SK-N-MC (cell line): ENCODE measurements around the gene CERKL.

Source experiments
- DNase-seq: peaks from one replicate; pipeline ENCODE4 v3.0.0-alpha.2; 2011; ENCODE audit warnings: low read depth, low spot score
- H3K27ac ChIP-seq: fragments of 200-600 bp; sonication (generic); 2 replicates; pipeline ENCODE4 v1.5.1; 2016; ENCODE audit warnings: mixed run types
- H3K36me3 ChIP-seq: fragments of 200-600 bp; sonication (generic); 2 replicates; pipeline ENCODE4 v1.6.1; 2017; ENCODE audit warnings: antibody characterized with exemption, low read length, mixed read lengths; ENCODE audit not compliant: insufficient read depth
- H3K4me3 ChIP-seq: fragments of 200-600 bp; sonication (generic); 2 replicates; pipeline ENCODE4 v1.5.1; 2016
- H3K9ac ChIP-seq: fragments of 200-600 bp; sonication (generic); 2 replicates; pipeline ENCODE4 v1.8.0; 2017; ENCODE audit warnings: mixed run types, mixed read lengths; ENCODE audit not compliant: insufficient read length
- H3K9me3 ChIP-seq: fragments of 200-600 bp; sonication (generic); 2 replicates; pipeline ENCODE4 v1.6.1; 2017; ENCODE audit warnings: low read depth, mild to moderate bottlenecking, antibody characterized with exemption, low read length, moderate library complexity, mixed read lengths
- EZH2 ChIP-seq: fragments of 200-600 bp; sonication (generic); IDR thresholded peaks from one replicate; pipeline ENCODE4 v1.6.1; 2017; ENCODE audit warnings: antibody characterized with exemption
- FOXP2 ChIP-seq: optimal IDR thresholded peaks from 2 replicates; pipeline ENCODE3; 2011; ENCODE audit warnings: mild to moderate bottlenecking, moderate library complexity; ENCODE audit not compliant: insufficient read depth; ENCODE audit errors: extremely low read length, control extremely low read depth
- POLR2AphosphoS5 ChIP-seq: IDR thresholded peaks from 2 replicates; pipeline ENCODE4 v1.6.1; 2012; ENCODE audit warnings: mild to moderate bottlenecking, low read depth, low read length, borderline replicate concordance

Gene CERKL

GRCh38 chr2:181685150-181685688 lies 28.3 kb upstream of the CERKL start:
- Histone ChIP-seq H3K36me3 (no peaks in the 10 kb centered on the region), H3K9me3 (no peaks in the 10 kb centered on the region), H3K27ac (no peak overlapping the region), H3K9ac (no peak overlapping the region), H3K4me3 (no peak overlapping the region)
- DNase-seq, result no peak
- TF ChIP-seq FOXP2 (no peak), POLR2AphosphoS5 (no peak)

- H3K9me3 ChIP-seq, result no peaks in the 10 kb centered on the region
- no peak for DNase-seq
- H3K27ac ChIP-seq, result no peak overlapping the region
- H3K9ac ChIP-seq, result no peak overlapping the region
- H3K36me3 ChIP-seq, result no peaks in the 10 kb centered on the region
- no peak overlapping the region for H3K4me3 ChIP-seq
- TF ChIP-seq EZH2 (no peak), POLR2AphosphoS5 (no peak), FOXP2 (no peak)
Measured at GRCh38 chr2:181684454-181685149, 27.7 kb upstream of the CERKL start.

GRCh38 chr2:181683518-181684453 lies 26.9 kb upstream of the CERKL start:
- Histone ChIP-seq H3K27ac (no peak overlapping the region), H3K36me3 (no peaks in the 10 kb centered on the region), H3K4me3 (peak overlapping the region; percentile 49), H3K9me3 (no peaks in the 10 kb centered on the region), H3K9ac (no peak overlapping the region)
- TF ChIP-seq POLR2AphosphoS5 (no peak), EZH2 (peak; percentile 4), FOXP2 (no peak)
- no peak for DNase-seq

- Histone ChIP-seq H3K4me3 (peak overlapping the region; percentile 49), H3K9me3 (no peaks in the 10 kb centered on the region), H3K9ac (no peak overlapping the region), H3K36me3 (no peaks in the 10 kb centered on the region), H3K27ac (no peak overlapping the region)
- DNase-seq, result no peak
- TF ChIP-seq FOXP2 (no peak), POLR2AphosphoS5 (no peak), EZH2 (peak; percentile 14)
Measured at GRCh38 chr2:181682795-181683517, 26.1 kb upstream of the CERKL start.

- H3K4me3 ChIP-seq, result no peak overlapping the region
- H3K9ac ChIP-seq, result no peak overlapping the region
- TF ChIP-seq EZH2 (no peak), POLR2AphosphoS5 (no peak), FOXP2 (no peak)
- H3K27ac ChIP-seq, result no peak overlapping the region
- DNase-seq, result no peak
- no peaks in the 10 kb centered on the region for H3K36me3 ChIP-seq
- no peaks in the 10 kb centered on the region for H3K9me3 ChIP-seq
Measured at GRCh38 chr2:181682026-181682789, 25.3 kb upstream of the CERKL start.

- DNase-seq, result no peak
- no peak overlapping the region for H3K27ac ChIP-seq
- no peaks in the 10 kb centered on the region for H3K36me3 ChIP-seq
- TF ChIP-seq EZH2, result no peak
- no peak for TF ChIP-seq POLR2AphosphoS5
- no peak for TF ChIP-seq FOXP2
- no peaks in the 10 kb centered on the region for H3K9me3 ChIP-seq
- peak overlapping the region; percentile 66 for H3K4me3 ChIP-seq
- no peak overlapping the region for H3K9ac ChIP-seq
Measured at GRCh38 chr2:181680937-181681811, 24.3 kb upstream of the CERKL start.

GRCh38 chr2:181680055-181680936 lies 23.4 kb upstream of the CERKL start, which contains the start of gene NEUROD1:
TSS of gene NEUROD1 (minus strand) at chr2:181680517. CDS start at chr2:181678860, 1,657 bp downstream.
- peak within 1 kb of the TSS; percentile 66 for H3K4me3 ChIP-seq
- no peaks in the 10 kb centered on the region for H3K9me3 ChIP-seq
- TF ChIP-seq FOXP2 (no peak), EZH2 (no peak), POLR2AphosphoS5 (no peak)
- H3K36me3 ChIP-seq, result no peaks in the 10 kb centered on the region
- DNase-seq, result no peak
- H3K27ac ChIP-seq, result no peak within 1 kb of the TSS
- no peak within 1 kb of the TSS for H3K9ac ChIP-seq
